ELF-1 (cell line): ENCODE results near the gene SPEN.
"Not testable (repeated sequence)": the region's sequence is repeated elsewhere in the genome, so short reads cannot be mapped to it uniquely, and the experiment has no call there.

ENCODE experiments used
- DNase-seq: peaks from one replicate; pipeline ENCODE4 v3.0.0-alpha.2; 2016; ENCODE audit warnings: low read depth, low spot score

SPEN gene, protein sequence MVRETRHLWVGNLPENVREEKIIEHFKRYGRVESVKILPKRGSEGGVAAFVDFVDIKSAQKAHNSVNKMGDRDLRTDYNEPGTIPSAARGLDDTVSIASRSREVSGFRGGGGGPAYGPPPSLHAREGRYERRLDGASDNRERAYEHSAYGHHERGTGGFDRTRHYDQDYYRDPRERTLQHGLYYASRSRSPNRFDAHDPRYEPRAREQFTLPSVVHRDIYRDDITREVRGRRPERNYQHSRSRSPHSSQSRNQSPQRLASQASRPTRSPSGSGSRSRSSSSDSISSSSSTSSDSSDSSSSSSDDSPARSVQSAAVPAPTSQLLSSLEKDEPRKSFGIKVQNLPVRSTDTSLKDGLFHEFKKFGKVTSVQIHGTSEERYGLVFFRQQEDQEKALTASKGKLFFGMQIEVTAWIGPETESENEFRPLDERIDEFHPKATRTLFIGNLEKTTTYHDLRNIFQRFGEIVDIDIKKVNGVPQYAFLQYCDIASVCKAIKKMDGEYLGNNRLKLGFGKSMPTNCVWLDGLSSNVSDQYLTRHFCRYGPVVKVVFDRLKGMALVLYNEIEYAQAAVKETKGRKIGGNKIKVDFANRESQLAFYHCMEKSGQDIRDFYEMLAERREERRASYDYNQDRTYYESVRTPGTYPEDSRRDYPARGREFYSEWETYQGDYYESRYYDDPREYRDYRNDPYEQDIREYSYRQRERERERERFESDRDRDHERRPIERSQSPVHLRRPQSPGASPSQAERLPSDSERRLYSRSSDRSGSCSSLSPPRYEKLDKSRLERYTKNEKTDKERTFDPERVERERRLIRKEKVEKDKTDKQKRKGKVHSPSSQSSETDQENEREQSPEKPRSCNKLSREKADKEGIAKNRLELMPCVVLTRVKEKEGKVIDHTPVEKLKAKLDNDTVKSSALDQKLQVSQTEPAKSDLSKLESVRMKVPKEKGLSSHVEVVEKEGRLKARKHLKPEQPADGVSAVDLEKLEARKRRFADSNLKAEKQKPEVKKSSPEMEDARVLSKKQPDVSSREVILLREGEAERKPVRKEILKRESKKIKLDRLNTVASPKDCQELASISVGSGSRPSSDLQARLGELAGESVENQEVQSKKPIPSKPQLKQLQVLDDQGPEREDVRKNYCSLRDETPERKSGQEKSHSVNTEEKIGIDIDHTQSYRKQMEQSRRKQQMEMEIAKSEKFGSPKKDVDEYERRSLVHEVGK (N-terminal part only)

DNA sequence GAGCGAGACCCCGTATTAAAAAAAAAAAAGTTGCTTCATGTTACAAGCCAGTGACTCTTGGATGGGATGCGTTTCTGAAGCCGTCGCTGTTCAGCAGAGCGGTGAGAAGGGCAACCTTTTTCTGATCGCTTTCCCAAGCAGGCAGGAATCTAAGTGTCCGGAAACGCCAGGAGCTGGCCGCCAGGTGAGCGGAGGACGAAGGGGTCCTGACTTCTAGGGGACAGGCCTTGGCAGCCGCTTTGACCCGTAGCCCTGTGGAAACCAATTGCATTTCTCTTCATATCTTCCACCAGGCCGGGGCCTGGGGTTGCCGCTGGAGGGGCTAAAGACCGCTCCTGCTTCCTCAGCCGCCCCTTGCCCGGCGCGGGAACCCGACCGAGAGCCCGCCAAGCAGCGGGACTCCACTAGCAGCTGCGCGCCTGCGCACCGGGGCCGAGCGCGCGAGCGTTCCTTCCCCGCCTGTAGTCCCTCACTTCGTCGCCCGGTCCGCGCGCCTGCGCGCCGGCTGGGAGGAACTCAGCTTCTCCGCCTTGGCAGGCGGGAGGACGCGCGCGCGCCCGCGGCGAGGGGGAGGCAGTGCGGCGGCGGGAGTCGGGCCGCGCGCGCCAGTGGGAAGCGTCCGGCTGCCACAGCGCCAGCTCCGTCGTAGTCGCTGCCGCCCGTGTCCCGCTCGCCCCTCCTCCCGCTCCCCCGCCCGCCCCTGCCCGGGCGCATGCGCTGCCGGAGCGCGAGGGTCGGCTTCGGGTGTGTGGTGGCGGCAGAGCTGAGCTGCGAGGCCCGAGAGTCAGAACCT is at the start of gene SPEN:
TSS of gene SPEN (plus strand) at position 608 of the 793 bp plus-strand sequence. CDS start 361 bp downstream, outside the sequence.
- DNase-seq = peak; percentile 97

DNA sequence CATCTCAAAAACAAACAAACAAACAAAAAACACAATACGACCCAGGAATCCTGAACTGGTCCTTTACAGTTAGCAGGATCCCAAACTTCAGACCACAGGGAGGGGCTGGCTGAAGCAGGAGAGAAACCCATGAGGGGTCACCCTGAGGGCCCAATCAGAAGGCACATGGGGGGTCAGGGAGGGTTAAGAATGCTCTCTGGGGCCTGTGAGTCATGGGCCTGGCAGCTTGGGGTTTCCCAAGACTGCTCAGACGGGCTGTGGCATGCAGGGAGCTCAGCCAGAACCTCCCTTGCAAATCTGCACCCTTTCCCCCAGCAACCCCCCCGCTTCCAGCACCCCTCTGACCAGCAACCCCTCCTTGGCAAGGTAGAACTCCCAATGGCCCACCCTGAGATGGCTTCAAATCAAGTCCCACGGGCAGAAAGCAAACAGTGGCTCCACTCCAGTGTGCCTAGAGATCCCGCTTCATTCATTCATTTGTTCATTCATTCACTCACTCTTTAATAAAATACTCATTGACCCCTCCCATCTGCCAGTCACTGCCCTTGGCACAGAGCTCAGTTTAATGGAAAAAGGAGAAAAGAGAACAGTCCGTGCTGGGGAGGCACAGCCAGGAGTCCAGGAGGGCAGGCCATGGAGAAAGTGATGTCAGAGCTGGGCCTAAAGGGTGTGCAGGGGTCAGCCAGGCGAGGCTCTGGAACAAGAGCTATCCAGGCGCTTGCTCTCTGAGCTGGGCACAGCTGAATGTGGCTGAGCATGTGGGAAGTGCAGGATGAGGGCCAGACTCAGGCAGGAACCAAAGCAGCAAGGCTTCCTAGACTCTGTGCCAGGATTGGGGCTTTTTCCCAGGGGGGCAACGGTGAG is 48.3 kb upstream of the SPEN start:
- DNase-seq = peak; percentile 84

DNA sequence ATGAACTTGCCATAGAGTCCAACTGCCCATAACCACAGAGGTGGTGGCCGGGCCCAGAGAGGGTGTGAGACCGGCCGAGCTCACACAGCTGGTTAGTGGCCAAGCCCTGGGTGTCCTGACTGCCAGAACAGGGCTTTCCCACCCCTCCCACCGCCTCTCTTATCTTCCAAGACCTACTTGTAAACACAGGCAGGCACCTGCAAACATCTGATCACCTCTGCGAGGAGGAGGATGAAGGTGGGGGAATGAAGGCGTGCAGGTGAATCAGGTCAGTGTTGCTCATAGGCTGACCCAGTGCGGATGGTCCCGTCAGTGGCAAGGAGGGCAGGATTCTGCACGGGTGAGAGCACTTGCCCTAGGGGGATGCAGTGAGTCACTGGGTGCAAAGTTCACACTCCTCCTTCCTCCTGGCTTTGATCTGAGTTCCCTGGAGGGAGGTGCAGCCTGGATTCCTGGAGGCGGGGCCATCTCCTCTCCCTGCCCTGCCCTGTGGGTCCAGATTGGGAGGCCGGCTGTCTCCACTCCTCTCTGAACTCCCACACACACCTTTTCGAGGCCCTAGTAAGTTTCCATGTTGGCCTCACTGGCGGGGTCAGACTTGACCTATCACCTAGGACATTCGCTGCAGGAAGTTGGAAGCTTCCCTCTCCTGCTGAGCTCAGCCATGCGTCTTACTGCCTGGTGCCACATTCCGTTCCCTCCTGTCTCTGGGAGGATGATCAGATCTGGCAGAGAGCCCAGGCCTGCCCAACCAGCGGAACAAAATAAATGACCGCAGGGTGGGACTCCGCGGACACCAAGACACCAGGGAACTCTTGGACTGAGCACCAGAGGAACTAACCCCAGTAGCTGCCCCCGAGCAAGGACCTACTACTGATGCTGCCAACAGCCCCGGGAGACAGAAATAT is 47.3 kb upstream of the SPEN start:
- DNase-seq = peak; percentile 97

DNA sequence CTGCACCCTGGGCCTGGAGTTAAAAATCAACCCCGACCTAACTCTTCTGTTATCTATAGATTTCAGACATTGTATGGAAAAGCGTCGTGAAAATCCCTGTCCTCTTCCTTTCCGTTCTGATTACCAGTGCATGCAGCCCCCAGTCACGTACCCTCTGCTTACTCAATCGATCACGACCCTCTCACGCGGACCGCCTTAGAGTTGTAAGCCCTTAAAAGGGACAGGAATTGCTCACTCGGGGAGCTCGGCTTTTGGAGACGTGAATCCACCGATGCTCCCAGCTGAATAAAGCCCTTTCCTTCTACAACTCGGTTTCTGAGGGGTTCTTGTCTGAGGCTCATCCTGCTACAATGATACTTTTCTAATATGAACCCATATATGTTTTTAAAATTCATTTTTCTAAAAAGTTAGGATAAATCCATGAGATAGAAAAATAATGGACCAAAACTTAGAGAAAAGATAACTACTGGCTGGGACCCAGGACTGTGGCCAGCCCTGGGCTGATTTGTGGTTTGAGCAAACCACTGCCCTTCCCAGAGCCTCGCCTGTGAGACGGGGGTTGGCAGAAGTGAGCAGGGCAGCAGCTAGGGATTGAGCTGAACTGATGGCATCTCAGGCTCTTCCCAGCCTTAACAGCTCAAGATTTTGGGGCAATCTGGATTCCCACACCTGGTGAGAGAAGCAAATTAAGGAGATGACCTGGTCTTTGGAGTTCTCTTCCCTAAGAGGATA is 45.1 kb upstream of the SPEN start:
- DNase-seq = no peak

DNA sequence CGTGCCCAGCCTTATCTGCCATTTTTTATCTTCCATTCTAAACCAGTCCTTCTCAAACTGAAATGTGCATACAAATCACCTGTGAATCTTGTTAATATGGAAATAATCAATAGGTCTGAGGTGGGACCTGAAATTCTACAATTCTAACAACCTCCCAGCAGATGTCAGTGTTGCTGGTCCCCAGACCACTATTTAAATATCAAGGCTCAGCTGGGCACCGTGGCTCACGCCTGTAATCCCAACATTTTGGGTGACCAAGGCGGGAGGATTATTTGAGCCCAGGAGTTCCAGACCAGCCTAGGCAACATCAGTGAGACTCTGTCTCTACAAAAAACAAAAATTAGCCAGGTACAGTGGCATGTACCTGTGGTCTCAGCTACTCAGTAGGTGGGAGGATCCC is 44.1 kb upstream of the SPEN start:
- peak; percentile 39 for DNase-seq

DNA sequence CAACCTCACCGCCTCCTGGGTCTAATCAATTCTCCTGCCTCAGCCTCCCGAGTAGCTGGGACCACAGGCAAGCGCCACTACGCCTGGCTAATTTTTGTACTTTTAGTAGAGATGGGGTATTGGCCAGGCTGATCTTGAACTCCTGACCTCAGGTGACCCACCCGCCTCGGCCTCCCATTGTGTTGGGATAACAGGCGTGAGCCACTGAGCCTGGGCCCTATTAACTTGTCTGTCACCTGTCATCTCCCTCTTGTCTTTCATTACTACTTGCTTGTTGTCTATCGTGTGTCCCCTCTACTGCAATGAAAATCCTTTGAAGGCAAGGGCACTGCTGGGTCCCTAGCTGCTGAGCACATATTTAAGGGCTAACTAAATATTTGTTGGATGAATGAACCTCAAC is 43.4 kb upstream of the SPEN start:
- no peak for DNase-seq

DNA sequence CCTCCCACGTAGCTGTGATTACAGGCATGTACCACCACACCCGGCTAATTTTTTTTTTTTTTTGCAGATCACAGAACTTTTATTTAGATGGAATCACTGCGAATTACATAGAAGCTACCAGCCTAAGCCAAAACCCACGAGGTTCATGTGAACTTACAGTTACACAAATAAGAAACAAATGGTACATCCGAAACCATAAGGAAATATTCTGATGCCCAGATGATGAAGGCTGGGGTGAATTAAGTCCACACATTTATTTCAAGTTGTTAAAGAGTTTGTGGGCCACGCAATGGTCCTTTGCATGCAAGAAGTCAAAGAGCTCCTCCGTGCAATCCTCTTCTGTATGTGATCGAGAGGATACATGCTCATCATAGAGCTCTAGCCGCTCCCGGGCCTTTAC is 40.4 kb upstream of the SPEN start:
- DNase-seq = no peak

DNA sequence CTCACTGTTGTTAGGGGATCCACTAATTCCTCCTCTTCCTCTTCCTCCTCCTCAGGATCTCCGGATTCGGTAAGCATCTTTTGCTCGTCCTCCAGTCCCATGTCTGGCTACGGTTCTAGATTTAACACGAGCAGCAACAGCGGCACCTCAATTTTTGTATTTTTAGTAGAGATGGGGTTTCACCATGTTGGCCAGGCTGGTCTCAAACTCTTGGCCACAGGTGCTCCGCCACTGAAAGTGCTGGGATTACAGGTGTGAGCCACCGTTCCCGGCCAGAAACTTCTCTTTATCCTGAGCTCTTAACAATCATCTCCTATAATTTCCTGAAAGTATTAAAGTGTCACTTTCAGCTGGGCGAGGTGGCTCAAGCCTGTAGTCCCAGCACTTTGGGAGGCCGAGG is 40.0 kb upstream of the SPEN start, which contains the start of gene UQCRHL:
TSS of gene UQCRHL (minus strand) at position 101 of the 400 bp plus-strand sequence. CDS start at position 101, 0 bp downstream.
- DNase-seq = not testable (repeated sequence)

DNA sequence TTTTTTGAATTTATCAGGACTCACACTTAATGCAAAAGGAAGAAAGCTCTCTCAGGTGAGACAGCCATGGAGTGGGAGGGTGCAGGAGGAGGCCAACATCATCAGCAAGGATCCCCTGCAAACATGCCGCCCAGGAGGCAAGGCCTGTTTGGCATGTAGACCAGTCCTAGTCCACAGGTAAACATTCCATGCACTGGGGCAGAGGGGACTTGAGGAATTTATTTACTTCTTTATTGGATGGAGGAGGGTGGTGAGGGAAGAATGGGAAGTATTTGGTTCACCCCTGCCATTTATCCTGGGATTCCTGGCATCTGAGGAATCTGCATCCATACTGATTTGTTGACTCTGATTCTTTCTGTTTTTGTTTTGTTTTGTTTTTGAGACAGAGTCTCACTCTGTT is 38.6 kb upstream of the SPEN start:
- DNase-seq = no peak

DNA sequence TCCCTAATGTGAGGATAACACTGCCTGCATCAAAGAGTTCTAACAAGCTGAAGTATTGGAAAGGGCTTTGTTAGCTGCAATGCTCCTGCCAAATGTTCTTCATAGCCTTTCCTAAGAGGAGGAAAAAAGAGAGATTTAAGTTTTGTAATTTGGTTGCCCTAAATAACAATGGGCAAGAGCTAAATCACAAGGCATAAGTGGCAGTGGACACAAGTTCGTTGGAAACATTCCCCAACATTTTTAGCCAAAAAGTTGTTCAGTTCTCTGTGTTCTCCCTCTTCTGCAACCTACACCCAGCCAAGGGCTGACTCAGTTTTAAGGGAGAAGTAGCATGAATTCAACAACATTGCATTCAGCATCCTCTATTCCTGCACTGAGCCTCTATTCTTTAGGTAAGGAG is 37.4 kb upstream of the SPEN start:
- DNase-seq = no peak

DNA sequence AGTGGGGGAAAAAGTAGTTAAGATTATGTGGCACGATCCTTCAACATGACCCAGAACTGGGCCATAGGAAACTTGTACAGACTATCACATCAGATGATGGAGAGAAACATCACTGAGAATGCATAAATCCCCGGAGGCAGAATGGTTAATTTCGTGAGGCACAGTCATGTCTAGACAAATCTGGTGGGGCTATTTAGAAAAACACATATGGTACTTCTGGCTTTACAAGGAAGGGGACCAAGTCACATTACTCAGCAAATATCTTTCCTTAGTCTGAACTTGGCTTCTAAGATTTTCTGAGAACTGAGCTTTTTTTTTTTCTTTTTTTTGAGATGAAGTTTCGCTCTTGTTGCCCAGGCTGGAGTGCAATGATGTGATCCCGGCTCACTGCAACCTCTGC is 30.8 kb upstream of the SPEN start:
- DNase-seq = no peak

DNA sequence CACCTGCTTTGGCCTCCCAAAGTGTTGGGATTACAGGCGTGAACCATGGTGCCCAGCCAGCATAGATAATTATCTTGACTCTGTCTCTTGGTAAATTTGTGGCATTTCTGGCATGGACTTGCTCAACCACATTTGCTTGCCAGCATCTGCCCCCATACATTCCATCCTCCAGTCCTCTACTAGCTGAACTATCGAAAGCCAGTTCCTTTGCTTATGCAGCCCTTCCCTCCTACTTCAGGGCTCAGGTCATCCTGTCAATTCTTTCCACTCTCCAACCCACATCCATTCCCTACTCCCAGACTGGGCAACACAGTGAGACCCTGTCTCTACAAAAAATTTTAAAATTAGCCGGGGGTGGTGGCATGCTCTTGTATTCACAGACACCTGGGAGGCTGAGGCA is 27.0 kb upstream of the SPEN start:
- no peak for DNase-seq

DNA sequence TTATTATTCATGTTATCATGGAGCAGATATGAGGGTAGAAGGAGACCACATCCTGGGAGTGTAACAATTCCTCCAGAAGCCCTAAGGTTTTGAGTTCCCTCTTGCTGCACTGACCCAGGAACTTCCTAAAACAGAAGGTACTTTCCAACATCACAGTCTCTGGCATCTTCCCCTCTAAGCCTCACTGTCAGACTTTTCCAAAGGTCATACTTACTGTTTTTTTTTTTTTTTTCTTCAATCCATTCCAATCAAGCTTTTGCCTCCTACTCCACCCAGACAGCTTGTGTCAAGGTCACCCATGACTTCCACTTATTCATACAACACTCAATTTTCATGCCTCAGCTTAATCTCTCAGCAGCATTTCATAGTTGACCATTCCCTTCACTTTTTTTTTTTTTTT is 21.7 kb upstream of the SPEN start:
- DNase-seq = no peak

DNA sequence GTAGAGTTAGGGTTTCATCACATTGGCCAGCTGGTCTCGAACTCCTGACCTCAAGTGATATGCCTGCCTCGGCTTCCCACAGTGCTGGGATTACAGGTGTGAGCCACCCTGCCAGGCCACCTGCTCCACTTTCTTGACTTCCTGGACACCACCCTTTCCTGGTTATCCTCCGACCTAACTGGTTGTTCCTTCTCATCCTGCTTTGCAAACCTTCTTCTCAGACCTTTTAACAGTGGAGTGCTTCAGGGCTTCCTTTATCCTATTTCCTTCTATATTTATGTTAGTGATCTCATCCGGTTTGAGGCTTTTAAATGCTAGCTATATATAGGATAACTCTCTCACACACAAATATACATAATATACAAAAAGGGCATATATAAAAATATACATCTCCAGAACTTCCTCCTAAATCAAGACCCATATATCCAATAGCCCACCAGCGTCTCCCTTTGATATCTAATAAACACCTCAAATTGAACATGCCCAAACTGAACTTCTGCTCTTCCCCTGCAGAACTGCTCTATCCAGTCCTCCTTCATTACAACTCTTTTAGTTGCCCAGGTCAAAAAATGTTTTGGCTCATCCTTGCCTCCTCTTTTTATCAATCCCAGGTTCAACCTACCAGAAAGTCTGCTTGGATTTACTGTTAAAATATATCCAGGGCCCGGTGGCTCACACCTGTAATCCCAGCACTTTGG is 20.5 kb upstream of the SPEN start:
- DNase-seq = no peak

DNA sequence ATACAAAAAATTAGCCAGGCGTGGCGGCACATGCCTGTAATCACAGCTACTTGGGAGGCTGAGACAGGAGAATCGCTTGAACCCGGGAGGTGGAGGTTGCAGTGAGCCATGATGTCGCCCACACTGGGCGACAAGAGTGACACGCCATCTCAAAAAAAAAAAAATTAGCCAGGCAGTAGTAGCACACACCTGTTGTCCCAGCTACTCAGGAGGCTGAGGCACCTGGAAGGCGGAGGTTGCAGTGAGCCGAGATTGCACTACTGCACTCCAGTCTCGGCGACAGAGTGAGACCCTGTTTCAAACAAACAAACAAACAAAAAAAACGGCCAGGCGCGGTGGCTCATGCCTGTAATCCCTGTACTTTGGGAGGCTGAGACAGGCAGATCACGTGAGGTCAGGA is 19.9 kb upstream of the SPEN start:
- not testable (repeated sequence) for DNase-seq

DNA sequence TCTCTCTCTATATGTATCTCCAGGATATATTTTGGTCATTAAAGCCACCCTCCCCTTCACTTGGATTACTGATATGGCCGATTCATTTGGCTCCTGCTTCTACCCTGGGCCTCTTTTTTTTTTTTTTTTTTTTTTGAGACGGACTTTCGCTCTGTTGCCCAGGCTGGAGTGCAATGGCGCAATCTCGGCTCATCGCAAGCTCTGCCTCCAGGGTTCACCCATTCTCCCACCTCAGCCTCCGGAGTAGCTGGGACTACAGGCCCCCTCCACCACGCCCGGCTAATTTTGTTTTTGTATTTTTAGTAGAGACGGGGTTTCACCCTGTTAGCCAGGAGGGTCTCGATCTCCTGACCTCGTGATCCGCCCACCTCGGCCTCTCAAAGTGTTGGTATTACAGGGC is 18.6 kb upstream of the SPEN start:
- DNase-seq = not testable (repeated sequence)

DNA sequence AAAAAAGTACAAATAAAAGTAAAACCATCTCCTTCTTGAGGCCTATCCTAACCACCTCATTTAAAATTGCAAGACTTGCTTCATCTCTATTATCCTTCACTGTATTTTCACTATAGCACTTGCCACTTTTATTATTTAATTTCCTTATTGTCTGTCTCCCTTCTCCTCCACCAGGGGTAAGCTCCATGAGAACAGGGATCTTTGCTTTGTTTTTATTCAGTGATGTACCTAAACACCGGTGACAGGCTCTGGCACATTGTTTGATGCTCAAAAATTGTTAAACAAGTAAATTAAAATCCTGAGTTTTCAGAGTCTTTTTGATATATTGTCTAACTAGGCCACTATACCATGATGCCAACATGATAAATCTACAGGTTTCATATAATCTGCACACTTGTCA is 17.2 kb upstream of the SPEN start:
- no peak for DNase-seq
